Stimulated activated CD8-positive, alpha-beta memory T cell treated with anti-CD3 and anti-CD28 coated beads, Interleukin-15, amount 100 ng/mL, for 1 hour (primary cell): Measurements from ENCODE around the gene MCMBP.
A peak's percentile ranks its signal among the peaks of the same experiment; 100 is the strongest.
"Not testable (repeated sequence)": the region's sequence is repeated elsewhere in the genome, so short reads cannot be mapped to it uniquely, and the experiment has no call there.

ENCODE experiments used
- DNase-seq: peaks from one replicate; pipeline ENCODE4 v3.0.0-alpha.2; 2020; ENCODE audit warnings: low read depth

The MCMBP gene

DNA sequence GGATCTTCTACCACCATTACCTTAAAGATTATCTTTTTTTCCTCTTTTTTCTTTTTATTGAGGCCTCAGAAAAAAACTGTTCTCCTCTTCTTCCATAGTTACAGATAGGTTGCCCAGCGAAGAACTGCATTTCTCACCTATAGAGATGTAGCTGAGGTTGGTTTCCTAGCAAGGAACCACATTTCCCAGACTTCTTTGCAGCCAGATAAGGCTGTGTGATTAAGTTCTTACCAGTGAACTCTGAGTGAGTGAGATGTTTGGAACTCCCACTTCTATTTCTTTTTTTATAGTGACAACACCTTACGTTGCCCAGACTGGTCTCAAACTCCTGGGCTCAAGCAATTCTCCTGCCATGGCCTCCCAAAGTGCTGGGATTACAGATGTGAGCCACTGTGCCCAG lies 5.9 kb upstream of the MCMBP start:
- no peak for DNase-seq

DNA sequence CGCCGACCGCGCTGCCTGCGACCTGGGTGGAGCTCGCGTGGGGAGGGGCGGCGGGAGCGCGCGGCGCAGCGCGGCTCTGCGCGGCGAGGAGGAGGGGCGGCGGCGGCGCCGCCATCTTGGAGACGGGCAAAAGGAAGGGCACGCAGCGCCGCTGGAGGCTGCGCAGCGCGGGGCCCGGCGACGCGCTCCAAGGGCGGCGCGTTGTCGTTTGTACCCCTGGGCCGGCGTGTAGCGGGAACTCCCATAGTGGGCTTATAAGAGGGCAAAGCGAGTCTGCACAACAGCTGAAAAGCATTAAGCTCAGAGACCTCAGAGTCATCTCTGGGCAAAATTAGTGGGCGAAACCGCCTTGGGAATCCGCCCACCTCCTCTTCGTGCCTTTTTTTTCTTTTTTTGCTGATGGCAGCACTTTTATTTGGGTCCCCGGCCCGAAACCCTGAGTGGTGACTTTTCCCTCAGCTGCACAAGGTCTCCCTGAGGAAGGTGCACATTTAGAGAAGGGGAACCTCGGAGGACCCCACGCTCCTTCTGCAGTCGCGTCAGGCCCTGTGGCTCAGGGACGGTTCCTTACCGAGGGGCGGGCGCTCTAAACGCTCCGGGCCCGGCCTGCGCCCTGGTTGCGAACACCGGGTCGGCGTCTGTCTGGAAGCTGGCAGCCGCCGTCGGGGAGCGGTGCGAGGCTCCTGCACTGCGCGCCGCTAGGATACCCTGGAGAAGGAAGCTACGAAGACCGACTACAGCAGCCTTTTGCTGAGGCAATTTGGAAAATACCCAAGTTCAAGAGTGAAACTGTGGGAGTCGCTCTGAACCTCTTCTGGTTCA lies 428 bp upstream of the MCMBP start:
- peak; percentile 70 for DNase-seq

DNA sequence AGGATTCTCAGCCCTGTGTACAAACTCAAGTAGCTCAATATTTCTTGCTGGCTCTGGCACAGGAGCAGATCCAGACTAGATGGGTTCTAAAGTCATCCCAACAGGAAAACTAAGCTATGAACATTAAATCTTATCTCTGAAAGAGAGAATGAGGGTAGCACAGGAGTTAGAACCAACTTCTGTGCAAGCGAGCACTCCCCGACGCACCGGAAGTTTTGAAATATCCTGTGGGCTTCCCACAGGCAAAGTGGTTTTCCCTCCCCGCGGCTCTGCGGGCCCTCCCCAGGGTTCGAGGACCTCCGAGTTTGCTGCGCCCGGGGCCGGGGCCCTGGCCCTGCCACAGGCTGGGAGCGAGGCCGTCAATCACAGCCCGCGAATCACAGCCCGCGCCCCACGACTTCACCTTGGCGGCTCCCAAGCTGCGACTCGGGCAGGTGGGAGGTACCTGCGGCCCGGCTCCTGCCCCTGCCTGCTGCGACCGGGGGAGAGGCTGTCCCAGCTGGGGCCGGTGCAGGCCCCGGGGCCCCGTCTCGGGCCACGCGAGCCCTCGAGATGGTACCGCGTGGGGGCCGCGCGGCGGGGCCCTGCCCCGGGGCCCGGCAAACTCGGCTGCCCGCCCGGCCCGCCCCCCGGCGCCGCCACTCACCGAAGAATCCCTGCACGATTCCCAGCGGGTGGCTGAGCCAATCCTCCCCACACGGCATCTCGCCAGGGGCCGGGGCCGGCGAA lies 598 bp downstream of the MCMBP start:
- peak; percentile 24 for DNase-seq

GRCh38 chr10:119869398-119869797 lies 3.2 kb downstream of the MCMBP start:
- DNase-seq: not testable (repeated sequence)

DNA sequence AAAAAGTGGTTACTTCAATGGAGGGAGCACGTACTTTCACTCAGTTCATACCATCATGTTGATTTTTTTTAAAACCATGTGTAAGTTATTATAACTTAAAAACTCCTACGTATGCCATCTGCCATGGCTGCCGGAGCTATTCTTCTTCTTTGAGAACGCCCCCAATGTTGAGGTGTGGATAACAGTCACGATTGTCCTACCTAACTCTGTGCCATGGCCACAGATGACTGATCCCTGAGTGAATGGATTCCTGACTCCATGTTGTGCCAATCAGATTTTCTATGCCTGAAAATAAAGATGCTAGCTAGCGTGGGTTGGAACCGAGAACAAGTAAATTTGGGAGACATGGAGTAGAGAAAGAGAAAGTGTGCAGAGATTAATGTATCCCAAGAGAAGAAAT lies 5.3 kb downstream of the MCMBP start:
- no peak for DNase-seq

DNA sequence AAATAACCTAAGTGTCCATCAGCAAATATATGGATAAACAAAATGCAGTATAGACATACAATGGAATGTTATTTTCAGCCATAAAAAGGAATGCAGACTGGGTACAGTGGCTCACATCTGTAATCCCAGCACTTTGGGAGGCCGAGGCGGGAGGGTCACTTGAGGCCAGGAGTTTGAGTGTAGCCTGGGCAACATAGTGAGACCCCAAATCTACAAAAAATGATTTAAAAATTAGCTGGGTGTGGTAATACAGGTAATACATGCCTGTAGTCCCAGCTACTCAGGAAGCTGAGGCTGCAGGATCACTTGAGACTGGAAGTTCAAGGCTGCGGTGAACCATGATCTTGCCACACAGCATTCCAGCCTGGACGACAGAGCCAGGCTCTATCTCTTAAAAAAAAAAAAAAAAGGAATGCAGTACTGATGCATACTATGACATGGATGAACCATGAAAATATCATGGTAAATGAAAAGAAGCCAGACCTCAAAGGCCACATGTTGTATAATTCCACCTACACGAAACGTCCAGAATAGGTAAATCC lies 6.9 kb downstream of the MCMBP start:
- no peak for DNase-seq

DNA sequence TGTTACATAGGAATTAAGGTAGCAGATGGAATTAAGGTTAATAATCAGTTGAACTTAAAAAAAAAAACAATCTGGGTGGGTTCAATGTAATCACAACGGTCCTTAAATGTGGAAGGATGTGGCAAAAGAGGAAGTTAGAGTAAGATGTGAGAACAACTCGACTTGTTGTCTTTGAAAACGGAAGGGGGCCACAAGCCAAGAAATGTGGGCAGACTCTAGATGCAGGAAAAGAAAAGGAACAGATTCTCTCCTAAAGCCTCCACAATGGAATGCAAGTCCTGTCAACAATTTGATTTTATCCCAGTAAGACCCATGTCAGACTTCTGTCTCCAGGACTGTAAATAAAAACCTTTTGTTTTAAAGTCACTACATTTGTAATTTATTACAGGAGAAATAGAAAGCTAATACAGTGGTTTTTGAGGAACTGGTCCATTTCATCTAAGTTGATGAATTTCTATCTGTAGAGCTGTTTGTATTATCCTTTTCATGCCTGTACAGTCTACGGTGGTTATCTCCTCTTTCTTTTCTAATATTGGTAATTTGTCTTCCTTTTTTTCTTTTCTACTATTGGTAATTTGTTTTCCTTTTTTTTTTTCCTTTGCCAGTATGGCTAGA lies 8.6 kb downstream of the MCMBP start:
- DNase-seq: no peak

DNA sequence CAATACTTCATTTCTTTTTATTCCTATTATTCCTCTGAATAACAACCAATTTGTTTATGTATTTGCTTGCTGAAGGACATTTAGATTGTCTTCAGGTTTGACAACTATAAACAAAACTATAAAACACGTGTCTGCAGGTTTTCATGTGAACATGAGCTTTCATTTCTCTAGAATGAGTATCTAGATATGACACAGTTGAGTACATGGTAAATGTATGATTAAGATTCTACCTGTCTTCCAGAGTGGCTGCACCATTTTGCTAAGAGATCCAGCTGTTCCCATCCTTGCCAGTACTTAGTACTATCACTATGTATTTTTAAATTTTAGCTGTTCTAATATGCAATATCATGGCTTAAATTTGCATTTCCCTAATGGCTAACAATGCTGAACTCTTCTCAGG lies 10.1 kb downstream of the MCMBP start:
- DNase-seq: no peak

GRCh38 chr10:119860866-119861607 lies 11.6 kb downstream of the MCMBP start:
- no peak for DNase-seq

GRCh38 chr10:119859420-119860258 lies 13.0 kb downstream of the MCMBP start:
- no peak for DNase-seq

GRCh38 chr10:119858063-119858462 lies 14.6 kb downstream of the MCMBP start:
- no peak for DNase-seq

- no peak for DNase-seq
These were observed 19.1 kb downstream of the MCMBP start for GRCh38 chr10:119853574-119853973.

DNA sequence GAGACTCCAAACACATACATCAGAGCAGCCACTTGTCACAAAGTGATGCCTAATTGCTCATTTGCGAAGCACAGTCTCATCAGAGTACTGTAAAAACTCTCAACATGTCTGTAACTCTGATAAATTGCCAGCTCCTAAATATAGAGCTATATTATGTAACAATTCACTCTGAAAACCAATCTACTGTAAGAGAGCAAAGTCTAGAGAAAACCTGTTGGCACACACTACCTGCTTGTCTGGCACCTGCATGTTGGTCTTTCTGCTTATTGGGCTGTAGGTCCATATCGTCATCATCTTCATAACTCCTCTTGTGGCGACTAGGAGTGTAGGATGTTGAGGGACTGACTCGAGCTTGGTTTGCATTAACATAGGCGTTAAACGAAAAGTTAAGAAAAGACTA lies 19.8 kb downstream of the MCMBP start:
- no peak for DNase-seq

DNA sequence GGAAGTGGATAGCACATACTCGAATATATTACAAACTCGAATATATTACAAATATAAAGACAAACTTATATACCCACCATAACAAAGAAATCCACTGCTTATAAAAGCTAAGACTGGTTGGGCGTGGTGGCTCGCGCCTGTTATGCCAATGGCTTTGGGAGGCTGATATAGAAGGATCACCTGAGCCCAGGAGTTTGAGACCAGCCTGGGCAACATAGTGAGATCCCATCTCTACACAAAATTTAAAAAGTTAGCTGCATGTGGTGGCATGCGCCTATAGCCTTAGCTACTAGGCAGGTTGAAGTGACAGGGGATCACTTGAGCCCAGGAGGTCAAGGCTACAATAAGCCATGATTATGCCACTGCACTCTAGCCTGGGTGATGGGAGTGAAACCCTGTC lies 20.4 kb downstream of the MCMBP start:
- no peak for DNase-seq

GRCh38 chr10:119849944-119850343 lies 22.7 kb downstream of the MCMBP start:
- no peak for DNase-seq

DNA sequence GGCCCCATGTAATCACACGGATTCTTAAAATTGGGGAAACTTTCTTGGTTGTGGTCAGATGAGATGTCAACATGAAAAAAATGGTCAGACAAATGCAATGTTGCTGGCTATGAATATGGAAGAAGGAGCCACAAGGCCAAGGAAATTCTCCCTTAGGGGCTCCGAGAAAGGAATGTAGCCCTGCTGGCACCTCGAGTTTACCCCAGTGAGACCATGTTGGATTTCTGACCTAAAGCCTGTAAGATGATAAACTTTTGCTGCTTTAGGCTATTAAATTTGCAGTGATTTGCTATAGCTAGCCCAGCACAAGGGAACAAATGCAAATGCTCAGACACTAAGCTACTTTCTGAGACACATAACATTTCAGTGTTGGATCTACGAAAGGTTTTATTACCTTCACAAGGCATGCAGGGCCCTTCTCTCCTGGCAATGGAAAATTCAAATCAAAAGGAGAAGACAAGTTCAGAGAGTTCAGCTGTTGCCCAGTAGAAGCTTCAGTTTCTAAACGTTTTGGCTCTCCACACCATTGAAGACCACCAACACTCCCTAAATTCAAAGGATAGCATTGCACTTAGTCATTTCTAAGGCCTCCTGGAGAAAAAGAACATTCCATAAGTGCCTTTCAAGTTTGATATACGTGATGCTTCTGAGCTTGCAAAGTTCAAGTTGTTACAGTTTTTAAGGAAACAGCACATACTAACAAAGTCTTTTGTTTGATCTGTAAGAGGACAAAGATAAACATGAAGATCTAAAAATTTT lies 23.4 kb downstream of the MCMBP start:
- DNase-seq: no peak

GRCh38 chr10:119845656-119846055 lies 27.0 kb downstream of the MCMBP start:
- DNase-seq: no peak

DNA sequence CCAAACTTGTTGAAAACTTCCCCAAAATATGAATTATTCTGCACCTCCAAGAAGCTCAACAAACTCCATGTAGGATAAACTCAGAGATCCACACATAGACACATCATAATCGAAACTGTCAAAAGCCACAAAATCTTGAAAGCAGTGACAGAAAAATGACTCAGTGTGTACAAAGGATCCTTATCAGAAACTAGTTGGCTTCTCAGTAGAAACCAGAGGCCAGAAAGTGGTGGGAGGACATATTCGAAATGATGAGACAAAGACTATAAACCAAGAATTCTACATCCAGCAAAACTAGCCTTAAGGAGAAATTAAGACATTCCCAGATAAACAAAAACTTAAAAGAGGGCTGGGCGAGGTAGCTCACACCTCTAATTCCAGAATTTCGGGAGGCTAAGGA lies 38.5 kb downstream of the MCMBP start:
- no peak for DNase-seq

DNA sequence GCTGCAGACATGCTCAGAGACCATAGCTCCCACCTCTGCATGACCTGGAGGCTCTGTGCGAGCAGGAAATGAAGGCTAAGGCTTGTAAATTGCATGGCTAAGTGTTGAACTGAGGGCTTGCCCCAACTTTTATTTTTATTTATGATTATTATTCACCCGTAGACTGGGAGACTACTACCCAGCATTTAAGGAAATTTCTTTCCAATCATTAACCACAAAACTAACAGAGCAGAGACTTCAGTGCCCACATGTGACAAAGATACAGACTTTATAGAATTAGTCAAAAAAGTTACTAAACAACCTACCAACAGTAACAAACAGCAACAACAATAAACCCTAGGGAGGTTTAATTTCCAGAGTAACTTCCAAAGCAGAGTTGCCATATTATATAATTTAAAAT lies 39.7 kb downstream of the MCMBP start:
- DNase-seq: no peak

DNA sequence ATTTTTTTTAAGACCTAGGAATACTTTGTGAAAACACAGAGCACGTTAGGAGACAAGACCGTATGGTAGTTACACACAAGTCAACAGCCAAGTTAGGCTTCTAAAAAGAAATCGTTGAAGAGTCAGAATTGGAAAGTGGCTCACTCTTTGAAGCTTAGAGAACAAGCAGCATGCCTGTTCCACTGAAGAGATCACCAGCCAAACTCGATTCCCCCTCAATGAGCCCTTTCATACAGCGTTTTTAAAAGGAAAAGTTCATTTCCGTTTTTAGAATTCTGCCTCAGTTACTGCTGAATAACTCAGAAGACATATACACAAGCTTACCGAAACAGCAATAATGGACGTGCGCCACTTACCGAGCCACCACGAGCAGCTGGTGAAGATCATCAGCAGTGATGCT lies 41.0 kb downstream of the MCMBP start:
- no peak for DNase-seq
